ENCODE data around the gene RMND1.

GRCh38 chr6:151372164-151372563 lies 79.8 kb downstream of the RMND1 start:
- TF ChIP-seq CTCF (IDR thresholded peaks at IDR 0.05; ENCODE audit: low read depth, low read length) = no peak
- no peak for TF ChIP-seq MAX (IDR thresholded peaks at IDR 0.05; ENCODE audit: low read depth, low read length)
- no peak for TF ChIP-seq POLR2A (IDR thresholded peaks at IDR 0.05; ENCODE audit: extremely low read depth, insufficient read length)
- TF ChIP-seq MYC (IDR thresholded peaks at IDR 0.05; ENCODE audit: low read depth, low read length) = no peak
